NCI-H187 treated with DMSO at 0.1 percent for 48 hours (cell line): ENCODE results near the gene S100A9.
"Not testable (repeated sequence)": the region's sequence is repeated elsewhere in the genome, so short reads cannot be mapped to it uniquely, and the experiment has no call there.

Source experiments
- DNase-seq: peaks from one replicate; lab custom pipeline; 2025; lab: John Stamatoyannopoulos, UW

Gene S100A9

GRCh38 chr1:153345187-153346076, 12.2 kb upstream of the S100A9 start:
- DNase-seq, result peak; percentile 97

GRCh38 chr1:153346077-153346723, 11.5 kb upstream of the S100A9 start:
- DNase-seq, result peak; percentile 99

GRCh38 chr1:153347049-153347448, 10.6 kb upstream of the S100A9 start:
- DNase-seq, result not testable (repeated sequence)

- no peak for DNase-seq
Observed at GRCh38 chr1:153347856-153348255, 9.8 kb upstream of the S100A9 start.

- no peak for DNase-seq
Observed at GRCh38 chr1:153348511-153349362, 8.9 kb upstream of the S100A9 start, which contains the start of gene PGLYRP4. TSS of gene PGLYRP4 (minus strand) at chr1:153348841. CDS start at chr1:153347932, 909 bp downstream.

GRCh38 chr1:153349363-153350320, 8.0 kb upstream of the S100A9 start:
- DNase-seq, result no peak

- no peak for DNase-seq
Observed at GRCh38 chr1:153350321-153350957, 7.2 kb upstream of the S100A9 start.

- peak; percentile 87 for DNase-seq
Observed at GRCh38 chr1:153352523-153352922, 5.1 kb upstream of the S100A9 start.

- no peak for DNase-seq
Observed at GRCh38 chr1:153353226-153353947, 4.3 kb upstream of the S100A9 start.

- no peak for DNase-seq
Observed at GRCh38 chr1:153354515-153355193, 3.0 kb upstream of the S100A9 start.

- peak; percentile 52 for DNase-seq
Observed at GRCh38 chr1:153355445-153356071, 2.1 kb upstream of the S100A9 start.

GRCh38 chr1:153356392-153357075, 1.1 kb upstream of the S100A9 start:
- no peak for DNase-seq

GRCh38 chr1:153357076-153357852, 390 bp upstream of the S100A9 start:
- DNase-seq, result no peak

- DNase-seq, result no peak
Observed at GRCh38 chr1:153358691-153358975, 979 bp downstream of the S100A9 start.

GRCh38 chr1:153359241-153359640, 1.6 kb downstream of the S100A9 start:
- DNase-seq, result no peak

- DNase-seq, result no peak
Observed at GRCh38 chr1:153360190-153360589, 2.5 kb downstream of the S100A9 start.

- no peak for DNase-seq
Observed at GRCh38 chr1:153360592-153361479, 3.2 kb downstream of the S100A9 start.
